Trophoblast cell (in vitro differentiated cells and primary cell): ENCODE data around the gene MXD3.
A peak's percentile ranks its signal among the peaks of the same experiment; 100 is the strongest.

Experiments
- DNase-seq, 2 donors: peaks; one replicate each; pipeline ENCODE4 v3.0.0-alpha.2; 2016
- H2AFZ ChIP-seq: 2 replicates; pipeline ENCODE4 v1.6.1; 2013; ENCODE audit warnings: low read length, moderate library complexity, mild to moderate bottlenecking; ENCODE audit not compliant: insufficient read depth, poor library complexity
- H2AK5ac ChIP-seq: 2 replicates; pipeline ENCODE4 v1.6.1; 2013; ENCODE audit warnings: mild to moderate bottlenecking, low read length
- H2BK120ac ChIP-seq: 2 replicates; pipeline ENCODE4 v1.6.1; 2013; ENCODE audit warnings: low read length, mild to moderate bottlenecking, moderate library complexity; ENCODE audit not compliant: insufficient read depth, poor library complexity
- H2BK12ac ChIP-seq: 2 replicates; pipeline ENCODE4 v1.6.1; 2013; ENCODE audit warnings: mild to moderate bottlenecking, low read length, moderate library complexity
- H2BK5ac ChIP-seq: 2 replicates; pipeline ENCODE4 v1.6.1; 2013; ENCODE audit warnings: low read length, low read depth, moderate library complexity, mild to moderate bottlenecking; ENCODE audit not compliant: poor library complexity
- H3K14ac ChIP-seq: 2 replicates; pipeline ENCODE4 v1.6.1; 2013; ENCODE audit warnings: mild to moderate bottlenecking, low read length
- H3K18ac ChIP-seq: 2 replicates; pipeline ENCODE4 v1.6.1; 2013; ENCODE audit warnings: mild to moderate bottlenecking, low read length
- H3K23ac ChIP-seq: 2 replicates; pipeline ENCODE4 v1.6.1; 2013; ENCODE audit warnings: low read length
- H3K27ac ChIP-seq: 2 replicates; pipeline ENCODE4 v1.5.1; 2013; ENCODE audit warnings: low read depth, mild to moderate bottlenecking, inconsistent platforms, low read length, moderate library complexity
- H3K27me3 ChIP-seq: 2 replicates; pipeline ENCODE4 v1.6.1; 2013; ENCODE audit warnings: inconsistent platforms, mild to moderate bottlenecking, low read length, moderate library complexity; ENCODE audit not compliant: insufficient read depth
- H3K36me3 ChIP-seq, 2 experiments: 1 replicate in 1 of 2; 2 replicates in 1 of 2; pipeline ENCODE4 v1.6.1; 2013; ENCODE audit warnings: low read length in 2 of 2, mild to moderate bottlenecking in 2 of 2, moderate library complexity in 1 of 2; ENCODE audit not compliant: insufficient read depth in 2 of 2, control insufficient read depth in 1 of 2
- H3K4ac ChIP-seq: 2 replicates; pipeline ENCODE4 v1.6.1; 2013; ENCODE audit warnings: low read depth, mild to moderate bottlenecking, low read length, moderate library complexity
- H3K4me1 ChIP-seq, 2 experiments: 1 replicate in 1 of 2; 2 replicates in 1 of 2; pipeline ENCODE4 v1.6.1; 2013; ENCODE audit warnings: low read length in 2 of 2, mild to moderate bottlenecking in 2 of 2, moderate library complexity in 1 of 2; ENCODE audit not compliant: insufficient read depth in 2 of 2, control insufficient read depth in 1 of 2
- H3K4me2 ChIP-seq: 2 replicates; pipeline ENCODE4 v1.6.1; 2013; ENCODE audit warnings: inconsistent platforms, mild to moderate bottlenecking, low read length, moderate library complexity
- H3K4me3 ChIP-seq: 2 replicates; pipeline ENCODE4 v1.5.1; 2013; ENCODE audit warnings: mild to moderate bottlenecking, low read depth, low read length, inconsistent platforms
- H3K79me1 ChIP-seq: one replicate; pipeline ENCODE4 v1.6.1; 2013; ENCODE audit warnings: low read length
- H3K79me2 ChIP-seq: 2 replicates; pipeline ENCODE4 v1.6.1; 2013; ENCODE audit warnings: low read length, mild to moderate bottlenecking; ENCODE audit not compliant: control insufficient read depth, insufficient read depth, poor library complexity
- H3K9ac ChIP-seq: 2 replicates; pipeline ENCODE4 v1.6.1; 2013; ENCODE audit warnings: mild to moderate bottlenecking, low read length
- H3K9me3 ChIP-seq: 2 replicates; pipeline ENCODE4 v1.6.1; 2013; ENCODE audit warnings: low read depth, mild to moderate bottlenecking, control low read depth, inconsistent platforms, low read length; ENCODE audit not compliant: insufficient read depth
- H4K12ac ChIP-seq: 2 replicates; pipeline ENCODE4 v1.6.1; 2013; ENCODE audit warnings: low read depth, mild to moderate bottlenecking, low read length, moderate library complexity
- H4K8ac ChIP-seq: 2 replicates; pipeline ENCODE4 v1.6.1; 2013; ENCODE audit warnings: low read depth, mild to moderate bottlenecking, low read length, moderate library complexity
- H4K91ac ChIP-seq: one replicate; pipeline ENCODE4 v1.6.1; 2013; ENCODE audit warnings: low read depth, mild to moderate bottlenecking, low read length, moderate library complexity
- WGBS: extraction: QIAGEN DNeasy Blood & Tissue Kit; methylation state at CpG from one replicate; pipeline ENCODE4 v1.1.7; 2013; ENCODE audit warnings: missing lambda C conversion rate; ENCODE audit not compliant: insufficient read length, insufficient coverage; ENCODE audit errors: extremely low coverage; 5-methylcytosine and 5-hydroxymethylcytosine counted together

Gene MXD3

DNA sequence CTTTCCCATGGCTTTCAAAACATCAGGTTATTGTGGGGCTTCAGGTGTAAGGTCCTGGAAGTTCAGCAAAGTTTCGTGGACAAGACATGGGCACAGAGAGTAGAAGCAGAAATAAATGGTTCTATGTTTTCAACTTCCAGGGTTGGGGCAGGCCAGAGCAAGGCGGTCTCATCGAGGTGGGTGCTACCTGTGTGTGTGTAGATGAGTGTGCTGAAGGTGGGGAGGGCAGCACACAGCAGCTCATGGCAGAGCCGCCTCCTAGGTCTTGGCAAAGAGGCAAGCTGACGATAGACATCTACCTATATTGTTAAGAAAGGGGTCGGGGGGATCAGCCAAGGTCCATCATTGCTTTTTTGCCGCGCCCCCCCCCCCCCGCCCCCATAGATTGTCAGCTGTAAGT lies 12.0 kb downstream of the MXD3 start:
- H3K9ac ChIP-seq, result no peak overlapping the region
- peaks cover 21 to 32% of the 10 kb centered on the region in 2 experiments for H3K4me1 ChIP-seq
- WGBS, result no CpG with 5 or more reads among the region's 9 CpGs
- no peak overlapping the region for H2BK5ac ChIP-seq
- peaks cover 12% of the 10 kb centered on the region for H3K79me2 ChIP-seq
- H3K18ac ChIP-seq, result no peak overlapping the region
- no peak overlapping the region for H2BK12ac ChIP-seq
- no peak overlapping the region for H2AFZ ChIP-seq
- H4K12ac ChIP-seq, result no peak overlapping the region
- H4K91ac ChIP-seq, result no peak overlapping the region
- H3K27me3 ChIP-seq, result no peaks in the 10 kb centered on the region
- no peak for DNase-seq
- H3K27ac ChIP-seq, result no peak overlapping the region
- no peaks in the 10 kb centered on the region for H3K9me3 ChIP-seq
- no peak overlapping the region for H3K4me3 ChIP-seq
- no peak overlapping the region for H2BK120ac ChIP-seq
- H3K4ac ChIP-seq, result no peak overlapping the region
- peaks cover 10% of the 10 kb centered on the region for H3K79me1 ChIP-seq
- no peak overlapping the region for H3K23ac ChIP-seq
- H3K36me3 ChIP-seq, result peaks cover 20 to 31% of the 10 kb centered on the region in 2 experiments
- no peak overlapping the region for H3K14ac ChIP-seq
- H2AK5ac ChIP-seq, result no peak overlapping the region
- H3K4me2 ChIP-seq, result no peak overlapping the region
- H4K8ac ChIP-seq, result no peak overlapping the region

GRCh38 chr5:177297922-177298321 lies 13.8 kb downstream of the MXD3 start:
- Histone ChIP-seq H3K4me3 (no peak overlapping the region), H2AFZ (no peak overlapping the region), H3K4me1 (peaks cover 17 to 30% of the 10 kb centered on the region in 2 experiments), H4K91ac (no peak overlapping the region), H4K8ac (no peak overlapping the region), H3K79me2 (no peaks in the 10 kb centered on the region), H3K14ac (no peak overlapping the region), H2BK120ac (no peak overlapping the region), H3K4ac (no peak overlapping the region), H3K23ac (no peak overlapping the region), H3K18ac (no peak overlapping the region), H2BK5ac (no peak overlapping the region), H3K4me2 (no peak overlapping the region), H3K36me3 (peaks cover 33 to 45% of the 10 kb centered on the region in 2 experiments), H3K27me3 (no peaks in the 10 kb centered on the region), H2AK5ac (no peak overlapping the region), H3K9me3 (no peaks in the 10 kb centered on the region), H3K79me1 (no peaks in the 10 kb centered on the region), H2BK12ac (no peak overlapping the region), H3K9ac (no peak overlapping the region), H4K12ac (no peak overlapping the region), H3K27ac (no peak overlapping the region)
- no CpG with 5 or more reads among the region's 2 CpGs for WGBS
- no peak for DNase-seq

GRCh38 chr5:177296581-177296980 lies 15.1 kb downstream of the MXD3 start:
- Histone ChIP-seq H3K36me3 (peaks cover 37 to 55% of the 10 kb centered on the region in 2 experiments), H4K91ac (no peak overlapping the region), H2BK5ac (no peak overlapping the region), H3K79me1 (no peaks in the 10 kb centered on the region), H3K27ac (no peak overlapping the region), H3K4ac (no peak overlapping the region), H3K14ac (no peak overlapping the region), H3K9ac (no peak overlapping the region), H3K9me3 (no peaks in the 10 kb centered on the region), H4K8ac (no peak overlapping the region), H2AK5ac (no peak overlapping the region), H4K12ac (peak overlapping the region; percentile 26), H3K79me2 (no peaks in the 10 kb centered on the region), H3K18ac (no peak overlapping the region), H3K23ac (no peak overlapping the region), H3K4me2 (no peak overlapping the region), H2AFZ (no peak overlapping the region), H3K4me3 (no peak overlapping the region), H3K4me1 (peaks cover 6 to 17% of the 10 kb centered on the region in 2 experiments), H2BK120ac (no peak overlapping the region), H2BK12ac (no peak overlapping the region), H3K27me3 (no peaks in the 10 kb centered on the region)
- DNase-seq, result no peak
- WGBS, result no CpG with 5 or more reads among the region's 4 CpGs

- no peaks in the 10 kb centered on the region for H3K79me1 ChIP-seq
- no peak overlapping the region for H4K91ac ChIP-seq
- H3K36me3 ChIP-seq, result peaks cover 37 to 55% of the 10 kb centered on the region in 2 experiments
- H3K4me2 ChIP-seq, result no peak overlapping the region
- no peaks in the 10 kb centered on the region for H3K27me3 ChIP-seq
- no peak overlapping the region for H2BK5ac ChIP-seq
- WGBS, result no CpG with 5 or more reads among the region's 9 CpGs
- no peak overlapping the region for H3K9ac ChIP-seq
- H3K4ac ChIP-seq, result no peak overlapping the region
- H3K27ac ChIP-seq, result no peak overlapping the region
- H3K79me2 ChIP-seq, result no peaks in the 10 kb centered on the region
- H2BK12ac ChIP-seq, result no peak overlapping the region
- H4K8ac ChIP-seq, result no peak overlapping the region
- no peak overlapping the region for H3K14ac ChIP-seq
- H3K4me3 ChIP-seq, result no peak overlapping the region
- H2AK5ac ChIP-seq, result no peak overlapping the region
- H3K18ac ChIP-seq, result no peak overlapping the region
- no peaks in the 10 kb centered on the region for H3K9me3 ChIP-seq
- H3K23ac ChIP-seq, result no peak overlapping the region
- H4K12ac ChIP-seq, result no peak overlapping the region
- no peak for DNase-seq
- no peak overlapping the region for H2BK120ac ChIP-seq
- no peak overlapping the region for H2AFZ ChIP-seq
- H3K4me1 ChIP-seq, result peaks cover 2 to 10% of the 10 kb centered on the region in 2 experiments
Measured at GRCh38 chr5:177295924-177296323, 15.8 kb downstream of the MXD3 start.
